ENCODE data around the gene COA7.

GRCh38 chr1:52683367-52683940 lies 14.7 kb downstream of the COA7 start:
- TF ChIP-seq FOXM1 (IDR thresholded peaks at IDR 0.05; ENCODE audit: borderline replicate concordance) (no peak), FOXK2 (IDR thresholded peaks at IDR 0.05) (no peak), HDGF (IDR thresholded peaks at IDR 0.05; ENCODE audit: borderline replicate concordance) (no peak), CTBP1 (IDR thresholded peaks at IDR 0.05; ENCODE audit: borderline replicate concordance) (no peak), ZNF384 (IDR thresholded peaks at IDR 0.05) (no peak), FOXA1 (IDR thresholded peaks at IDR 0.05) (no peak), ELF4 (IDR thresholded peaks at IDR 0.05) (no peak), SP1 (IDR thresholded peaks at IDR 0.05) (no peak), SUZ12 (IDR thresholded peaks at IDR 0.05) (no peak), LEF1 (IDR thresholded peaks at IDR 0.05; ENCODE audit: borderline replicate concordance) (no peak), TARDBP (IDR thresholded peaks at IDR 0.05) (no peak), NFRKB (IDR thresholded peaks at IDR 0.05) (no peak), ARNT (IDR thresholded peaks at IDR 0.05) (no peak)
